GM10248 (cell line): ENCODE measurements around the gene ANKRD17.
"Not testable (repeated sequence)": the region's sequence is repeated elsewhere in the genome, so short reads cannot be mapped to it uniquely, and the experiment has no call there.

Experiments used
- CTCF ChIA-PET: fragments of 300-600 bp; sonication (Branson Sonifier 250); formaldehyde crosslinking; extraction: SDS; loops from one replicate; lab custom pipeline; 2021; ENCODE audit warnings: antibody characterized with exemption; lab: Yijun Ruan, JAX
- POLR2A ChIA-PET: fragments of 350-650 bp; sonication (Branson Sonifier 250); formaldehyde crosslinking; extraction: SDS; loops from one replicate; lab custom pipeline; 2020; ENCODE audit warnings: antibody characterized with exemption; lab: Yijun Ruan, JAX
- DNase-seq: peaks from one replicate; pipeline ENCODE4 v3.0.0; 2012; ENCODE audit errors: extremely low spot score
- TF ChIP-seq, protein P1 (sequence below): IDR thresholded peaks from 2 replicates; pipeline ENCODE4 v1.5.1; 2012; ENCODE audit warnings: mild to moderate bottlenecking, low read depth; ENCODE audit errors: extremely low read depth, missing control alignments, control extremely low read depth

Gene ANKRD17, protein sequence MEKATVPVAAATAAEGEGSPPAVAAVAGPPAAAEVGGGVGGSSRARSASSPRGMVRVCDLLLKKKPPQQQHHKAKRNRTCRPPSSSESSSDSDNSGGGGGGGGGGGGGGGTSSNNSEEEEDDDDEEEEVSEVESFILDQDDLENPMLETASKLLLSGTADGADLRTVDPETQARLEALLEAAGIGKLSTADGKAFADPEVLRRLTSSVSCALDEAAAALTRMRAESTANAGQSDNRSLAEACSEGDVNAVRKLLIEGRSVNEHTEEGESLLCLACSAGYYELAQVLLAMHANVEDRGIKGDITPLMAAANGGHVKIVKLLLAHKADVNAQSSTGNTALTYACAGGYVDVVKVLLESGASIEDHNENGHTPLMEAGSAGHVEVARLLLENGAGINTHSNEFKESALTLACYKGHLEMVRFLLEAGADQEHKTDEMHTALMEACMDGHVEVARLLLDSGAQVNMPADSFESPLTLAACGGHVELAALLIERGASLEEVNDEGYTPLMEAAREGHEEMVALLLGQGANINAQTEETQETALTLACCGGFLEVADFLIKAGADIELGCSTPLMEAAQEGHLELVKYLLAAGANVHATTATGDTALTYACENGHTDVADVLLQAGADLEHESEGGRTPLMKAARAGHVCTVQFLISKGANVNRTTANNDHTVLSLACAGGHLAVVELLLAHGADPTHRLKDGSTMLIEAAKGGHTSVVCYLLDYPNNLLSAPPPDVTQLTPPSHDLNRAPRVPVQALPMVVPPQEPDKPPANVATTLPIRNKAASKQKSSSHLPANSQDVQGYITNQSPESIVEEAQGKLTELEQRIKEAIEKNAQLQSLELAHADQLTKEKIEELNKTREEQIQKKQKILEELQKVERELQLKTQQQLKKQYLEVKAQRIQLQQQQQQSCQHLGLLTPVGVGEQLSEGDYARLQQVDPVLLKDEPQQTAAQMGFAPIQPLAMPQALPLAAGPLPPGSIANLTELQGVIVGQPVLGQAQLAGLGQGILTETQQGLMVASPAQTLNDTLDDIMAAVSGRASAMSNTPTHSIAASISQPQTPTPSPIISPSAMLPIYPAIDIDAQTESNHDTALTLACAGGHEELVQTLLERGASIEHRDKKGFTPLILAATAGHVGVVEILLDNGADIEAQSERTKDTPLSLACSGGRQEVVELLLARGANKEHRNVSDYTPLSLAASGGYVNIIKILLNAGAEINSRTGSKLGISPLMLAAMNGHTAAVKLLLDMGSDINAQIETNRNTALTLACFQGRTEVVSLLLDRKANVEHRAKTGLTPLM (N-terminal part only)

DNA sequence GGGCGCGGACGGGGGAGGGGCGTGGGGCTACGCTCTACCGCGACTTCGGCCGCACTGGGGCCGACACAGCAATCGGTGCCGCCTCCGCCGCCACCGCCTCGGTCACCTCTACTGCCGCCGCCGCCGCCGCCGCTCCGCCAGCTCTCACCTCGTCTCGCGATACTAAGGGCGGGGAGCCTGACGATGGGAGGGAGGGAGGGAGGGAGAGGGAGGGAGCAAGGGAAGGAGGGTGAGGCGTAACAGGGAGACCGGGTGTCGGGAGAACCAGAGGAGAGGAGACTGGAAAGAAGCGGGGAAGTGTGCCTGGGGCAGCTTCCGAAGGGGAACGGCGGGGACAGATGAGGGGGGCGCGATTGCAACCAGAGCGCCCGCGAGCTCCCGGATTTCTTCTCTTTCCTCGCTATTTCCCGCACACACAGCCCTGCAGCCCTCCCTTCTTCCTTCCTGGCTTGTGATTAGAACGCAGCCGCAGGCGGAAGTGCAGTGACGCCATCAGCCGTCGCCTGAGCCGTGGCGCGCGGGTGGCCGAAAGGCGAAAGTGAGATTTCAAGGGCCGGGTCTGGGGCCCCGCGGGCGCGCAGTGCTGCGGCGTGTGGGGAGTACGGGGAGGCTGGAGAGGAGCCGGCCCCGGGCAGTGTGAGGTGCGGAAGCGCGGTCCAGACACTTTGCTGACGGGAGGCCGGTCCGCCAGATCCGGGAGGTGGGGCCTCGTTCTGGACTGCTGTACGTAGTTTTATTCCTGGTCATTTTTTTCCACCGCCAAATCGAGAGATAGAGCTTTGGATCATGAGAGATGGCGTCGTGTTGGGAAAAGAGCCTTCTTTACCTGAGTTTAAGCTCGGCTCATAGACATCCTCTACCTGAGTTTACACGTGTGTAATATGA is at the start of gene ANKRD17:
TSS of gene ANKRD17 (minus strand) at position 113 of the 885 bp plus-strand sequence. CDS start 130 bp downstream, outside the sequence.
- DNase-seq, result peak; percentile 88
- TF ChIP-seq, protein P1, sequence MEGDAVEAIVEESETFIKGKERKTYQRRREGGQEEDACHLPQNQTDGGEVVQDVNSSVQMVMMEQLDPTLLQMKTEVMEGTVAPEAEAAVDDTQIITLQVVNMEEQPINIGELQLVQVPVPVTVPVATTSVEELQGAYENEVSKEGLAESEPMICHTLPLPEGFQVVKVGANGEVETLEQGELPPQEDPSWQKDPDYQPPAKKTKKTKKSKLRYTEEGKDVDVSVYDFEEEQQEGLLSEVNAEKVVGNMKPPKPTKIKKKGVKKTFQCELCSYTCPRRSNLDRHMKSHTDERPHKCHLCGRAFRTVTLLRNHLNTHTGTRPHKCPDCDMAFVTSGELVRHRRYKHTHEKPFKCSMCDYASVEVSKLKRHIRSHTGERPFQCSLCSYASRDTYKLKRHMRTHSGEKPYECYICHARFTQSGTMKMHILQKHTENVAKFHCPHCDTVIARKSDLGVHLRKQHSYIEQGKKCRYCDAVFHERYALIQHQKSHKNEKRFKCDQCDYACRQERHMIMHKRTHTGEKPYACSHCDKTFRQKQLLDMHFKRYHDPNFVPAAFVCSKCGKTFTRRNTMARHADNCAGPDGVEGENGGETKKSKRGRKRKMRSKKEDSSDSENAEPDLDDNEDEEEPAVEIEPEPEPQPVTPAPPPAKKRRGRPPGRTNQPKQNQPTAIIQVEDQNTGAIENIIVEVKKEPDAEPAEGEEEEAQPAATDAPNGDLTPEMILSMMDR, result no peak
- ChIA-PET CTCF (interaction anchor here (1.0 to 2.9 kb wide), 7 partner anchors 10 to 192 kb away, joined by 3 to 20 read pairs (median 4); no protein-coding TSS in a partner anchor), POLR2A (interaction anchor here (0.5 to 1.2 kb wide), 4 partner anchors 12 to 1098 kb away, joined by 3 to 7 read pairs (median 4); partner anchors contain the start of gene COX18)

DNA sequence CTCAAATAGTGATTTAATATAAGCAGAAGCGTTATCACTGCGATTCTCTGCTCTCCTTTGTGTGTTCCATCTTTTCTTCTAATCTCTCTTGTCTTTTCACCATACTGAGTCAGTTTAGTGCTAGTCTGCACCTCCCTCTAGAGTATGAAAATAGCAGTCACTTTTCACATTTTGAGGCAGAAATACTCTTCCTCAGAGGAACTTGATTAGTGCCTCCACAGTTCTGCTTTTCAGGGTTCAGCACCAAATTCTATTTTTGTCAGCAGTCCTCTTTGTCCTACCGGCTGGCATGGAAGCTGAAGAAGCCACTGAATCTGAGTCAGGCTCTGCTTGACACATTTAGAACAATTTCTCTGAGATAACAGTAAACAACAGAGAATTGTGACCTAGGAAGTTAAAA is 49.7 kb upstream of the ANKRD17 start:
- CTCF ChIA-PET, result interaction anchor here (1.0 to 1.7 kb wide), 4 partner anchors 10 to 802 kb away, joined by 3 to 9 read pairs (median 4); no protein-coding TSS in a partner anchor
- POLR2A ChIA-PET, result no interaction called here
- peak; percentile 22 for DNase-seq
- TF ChIP-seq, protein P1, result peak; percentile 58

DNA sequence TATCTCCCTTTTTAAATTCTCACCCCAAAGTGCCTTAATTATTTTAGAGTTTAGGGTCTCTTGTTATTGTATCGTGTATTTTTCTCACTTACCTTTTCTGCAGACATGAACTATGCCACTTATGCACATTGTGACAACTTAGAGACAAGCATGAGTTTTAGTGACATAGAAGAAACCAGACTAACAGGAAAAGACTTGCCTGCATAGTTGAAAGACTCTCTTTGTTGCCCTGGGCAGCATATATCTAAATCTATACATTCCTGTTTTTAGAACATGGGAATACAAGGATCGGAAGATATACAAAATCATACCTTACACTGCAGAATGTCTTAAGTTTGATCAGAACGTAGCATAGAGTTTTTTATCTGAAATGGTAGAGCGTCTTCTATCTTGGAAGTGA is 45.1 kb upstream of the ANKRD17 start:
- CTCF ChIA-PET, result no interaction called here
- no peak for DNase-seq
- TF ChIP-seq, protein P1, result no peak
- POLR2A ChIA-PET, result no interaction called here

DNA sequence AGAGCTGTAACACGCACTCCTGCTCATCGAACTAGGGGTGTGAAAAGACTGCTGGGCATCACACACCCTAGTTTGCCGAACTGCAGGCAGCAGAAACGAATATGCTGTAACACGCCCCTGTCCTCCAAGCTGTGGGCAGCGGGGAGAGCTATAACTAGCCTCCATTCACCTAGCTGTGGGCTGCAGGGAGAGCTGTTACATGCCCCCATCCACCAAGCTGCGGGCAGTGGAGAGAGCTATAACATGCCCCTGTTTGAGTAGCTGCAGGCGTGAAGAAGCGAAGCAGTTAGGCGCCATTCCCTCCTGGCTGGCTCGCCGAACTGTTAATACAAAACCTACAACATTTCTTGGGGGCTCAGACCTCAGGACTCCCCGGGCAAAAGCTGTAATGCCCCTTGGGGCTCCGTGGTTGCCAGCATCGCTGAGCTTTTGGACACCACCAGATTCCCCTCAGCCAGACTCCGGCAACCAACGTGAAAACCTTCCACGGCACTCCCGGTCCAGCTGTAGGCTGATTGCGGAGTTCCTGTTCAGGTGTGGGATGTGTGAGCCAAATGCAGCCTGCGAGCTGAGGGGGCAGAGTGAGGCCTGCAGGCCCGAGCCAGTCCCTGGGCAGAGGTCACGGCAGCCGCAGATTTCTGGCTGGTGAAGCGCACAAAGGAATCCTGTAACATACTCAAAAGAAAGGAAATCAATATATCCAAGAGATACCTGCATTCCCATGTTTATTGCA is 41.1 kb upstream of the ANKRD17 start:
- TF ChIP-seq, protein P1, result no peak
- DNase-seq, result no peak
- CTCF ChIA-PET, result interaction anchor here (0.8 to 2.5 kb wide), 6 partner anchors 9 to 146 kb away, joined by 3 to 9 read pairs (median 6); no protein-coding TSS in a partner anchor
- POLR2A ChIA-PET, result no interaction called here

DNA sequence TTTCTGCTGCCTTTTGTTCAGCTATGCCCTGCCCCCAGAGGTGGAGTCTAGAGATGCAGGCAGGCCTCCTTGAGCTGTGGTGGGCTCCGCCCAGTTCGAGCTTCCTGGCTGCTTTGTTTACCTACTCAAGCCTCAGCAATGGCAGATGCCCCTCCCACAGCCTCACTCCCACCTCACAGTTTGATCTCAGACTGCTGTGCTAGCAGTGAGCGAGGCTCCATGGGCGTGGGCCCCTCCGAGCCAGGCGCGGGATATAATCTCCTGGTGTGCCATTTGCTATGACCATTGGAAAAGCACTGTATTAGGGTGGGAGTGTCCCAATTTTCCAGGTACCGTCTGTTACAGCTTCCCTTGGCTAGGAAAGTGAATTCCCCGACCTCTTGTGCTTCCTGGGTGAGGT is 34.1 kb upstream of the ANKRD17 start:
- DNase-seq, POLR2A ChIA-PET: not testable (repeated sequence)
- CTCF ChIA-PET, result interaction anchor here (1.7 to 1.8 kb wide), 2 partner anchors 20 to 35 kb away, joined by 3 to 7 read pairs; no protein-coding TSS in a partner anchor
